PC-9 (cell line): ENCODE results near the gene SLC25A21. TPM values are rescaled to one million over a fixed set of nuclear protein-coding genes. Genes with fewer than 3 reads are reported as not detected.
"Not testable (repeated sequence)": the region's sequence is repeated elsewhere in the genome, so short reads cannot be mapped to it uniquely, and the experiment has no call there.

Experiments used
- BruUV-seq: library from RNA; stranded (reverse); fragments of 400-500 nt; replicated peaks from 2 replicates; lab custom pipeline; 2021; lab: Mats Ljungman, UMichigan
- CTCF ChIA-PET: fragments of 300-600 bp; sonication (Branson Sonifier 250); formaldehyde crosslinking; loops from one replicate; lab custom pipeline; 2022; ENCODE audit warnings: antibody characterized with exemption; lab: Charles Lee
- POLR2A ChIA-PET: fragments of 300-600 bp; sonication (Branson Sonifier 250); formaldehyde crosslinking; loops from one replicate; lab custom pipeline; 2022; ENCODE audit warnings: antibody characterized with exemption; ENCODE audit not compliant: unreplicated experiment; lab: Charles Lee
- DNase-seq, 2 experiments: peaks; one replicate each; pipeline versions ENCODE4 v3.0.0 to v3.0.0-alpha.2; 2015 to 2022; ENCODE audit warnings: mixed read lengths in 1 of 2
- H2AFZ ChIP-seq: fragments of 200-600 bp; sonication (generic); 2 replicates; pipeline ENCODE4 v1.8.1; 2017; ENCODE audit warnings: antibody characterized with exemption
- H3F3A ChIP-seq: fragments of 200-600 bp; sonication (generic); 2 replicates; pipeline ENCODE4 v1.8.1; 2017; ENCODE audit warnings: antibody characterized with exemption, mild to moderate bottlenecking, low read depth; ENCODE audit not compliant: insufficient read depth
- H3K27ac ChIP-seq: fragments of 200-600 bp; sonication (generic); 2 replicates; pipeline ENCODE4 v1.6.1; 2016; ENCODE audit warnings: mixed run types
- H3K27me3 ChIP-seq: fragments of 200-600 bp; sonication (generic); 2 replicates; pipeline ENCODE4 v1.6.1; 2016; ENCODE audit warnings: low read depth, mixed run types; ENCODE audit not compliant: insufficient read depth
- H3K36me3 ChIP-seq: fragments of 200-600 bp; sonication (generic); 2 replicates; pipeline ENCODE4 v1.6.1; 2016; ENCODE audit warnings: low read depth, mixed run types
- H3K4me1 ChIP-seq: fragments of 200-600 bp; sonication (generic); replicated peaks from 2 replicates; pipeline ENCODE4 v1.6.1; 2016; ENCODE audit warnings: mixed run types; ENCODE audit not compliant: insufficient read depth
- H3K4me2 ChIP-seq: fragments of 200-600 bp; sonication (generic); 2 replicates; pipeline ENCODE4 v1.6.1; 2017; ENCODE audit warnings: mixed run types
- H3K4me3 ChIP-seq: fragments of 200-600 bp; sonication (generic); 2 replicates; pipeline ENCODE4 v1.6.1; 2016; ENCODE audit warnings: mixed run types
- H3K79me2 ChIP-seq: fragments of 200-600 bp; sonication (generic); 2 replicates; pipeline ENCODE4 v1.6.1; 2017; ENCODE audit warnings: low read depth, mixed run types
- H3K9me2 ChIP-seq: fragments of 200-600 bp; sonication (generic); 2 replicates; pipeline ENCODE4 v1.8.1; 2017; ENCODE audit warnings: mild to moderate bottlenecking; ENCODE audit not compliant: insufficient read depth
- H3K9me3 ChIP-seq: fragments of 200-600 bp; sonication (generic); 2 replicates; pipeline ENCODE4 v1.8.1; 2016; ENCODE audit warnings: low read depth; ENCODE audit not compliant: insufficient read depth
- H4K20me1 ChIP-seq: fragments of 200-600 bp; sonication (generic); 2 replicates; pipeline ENCODE4 v1.8.1; 2017; ENCODE audit not compliant: insufficient read depth
- CTCF ChIP-seq: fragments of 200-600 bp; sonication (generic); conservative IDR thresholded peaks from 2 replicates; pipeline ENCODE4 v1.6.1; 2017; ENCODE audit warnings: mixed run types, antibody characterized with exemption, mild to moderate bottlenecking, moderate library complexity
- EZH2 ChIP-seq: fragments of 200-600 bp; sonication (generic); IDR thresholded peaks from 2 replicates; pipeline ENCODE4 v1.8.0; 2017; ENCODE audit warnings: antibody characterized with exemption, low read depth
- intact Hi-C: fragments of 100-400 bp; cut with micrococcal nuclease; formaldehyde crosslinking; loops from one replicate; pipeline ENCODE4 v1.10.0; 2022; ENCODE audit not compliant: unreplicated experiment
- total RNA-seq: library from RNA; stranded (reverse); gene quantifications from 2 replicates; pipeline ENCODE4 v1.2.3, GENCODE V29; 2021

The SLC25A21 gene
- total RNA-seq, 1 experiment from 2014 or later, result 3.2 TPM

- Histone ChIP-seq H3K4me1 (peaks cover 13% of the 10 kb centered on the region), H3K27me3 (no peaks in the 10 kb centered on the region), H3K27ac (no peak overlapping the region), H3K9me2 (no peaks in the 10 kb centered on the region), H3K4me2 (no peak overlapping the region), H3K79me2 (no peaks in the 10 kb centered on the region), H3K9me3 (no peaks in the 10 kb centered on the region), H3F3A (peaks cover 8% of the 10 kb centered on the region; the same call in 1 of the 2 replicates), H4K20me1 (no peaks in the 10 kb centered on the region), H3K4me3 (no peak overlapping the region), H3K36me3 (no peaks in the 10 kb centered on the region), H2AFZ (no peak overlapping the region)
- ChIA-PET POLR2A (no interaction called here), CTCF (no interaction called here)
- DNase-seq, result no peak
- TF ChIP-seq EZH2, result no peak
- no peak for TF ChIP-seq CTCF
- BruUV-seq, result no TSS peak
- intact Hi-C loops, result no loop called here
Observed at GRCh38 chr14:36986407-36986806, 186.0 kb downstream of the SLC25A21 start.

- POLR2A ChIA-PET, result interaction anchor here (0.6 kb wide), 1 partner anchor 26 kb away, joined by 5 read pairs; no protein-coding TSS in a partner anchor
- CTCF ChIA-PET, result no interaction called here
- no peaks in the 10 kb centered on the region for H3K79me2 ChIP-seq
- H3K36me3 ChIP-seq, result no peaks in the 10 kb centered on the region
- intact Hi-C loops, result loop anchor here (1.0 kb wide), 1 partner anchor 135 kb away; no protein-coding TSS in a partner anchor
- H3F3A ChIP-seq, result peaks cover 8% of the 10 kb centered on the region; the same call in 1 of the 2 replicates
- BruUV-seq, result no TSS peak
- peak overlapping the region; percentile 29; the same call in 1 of the 2 replicates for H3K4me2 ChIP-seq
- no peak for TF ChIP-seq EZH2
- TF ChIP-seq CTCF, result no peak
- no peak overlapping the region for H3K4me3 ChIP-seq
- DNase-seq, result peak in 1 of 2 experiments; percentile 91
- H3K4me1 ChIP-seq, result peaks cover 14% of the 10 kb centered on the region
- H3K9me3 ChIP-seq, result no peaks in the 10 kb centered on the region
- H2AFZ ChIP-seq, result peak overlapping the region; percentile 73; the same call in 1 of the 2 replicates
- no peaks in the 10 kb centered on the region for H4K20me1 ChIP-seq
- no peaks in the 10 kb centered on the region for H3K9me2 ChIP-seq
- no peaks in the 10 kb centered on the region for H3K27me3 ChIP-seq
- peak overlapping the region; percentile 99 for H3K27ac ChIP-seq
Observed at GRCh38 chr14:36981832-36982529, 190.4 kb downstream of the SLC25A21 start.

GRCh38 chr14:36980413-36980812, 192.0 kb downstream of the SLC25A21 start:
- H3K4me3 ChIP-seq, intact Hi-C loops, H3K79me2 ChIP-seq, H3K9me2 ChIP-seq, H2AFZ ChIP-seq, H3K9me3 ChIP-seq, H4K20me1 ChIP-seq, DNase-seq, H3K4me2 ChIP-seq, BruUV-seq, H3F3A ChIP-seq, H3K27me3 ChIP-seq, H3K27ac ChIP-seq, H3K36me3 ChIP-seq, CTCF ChIA-PET: not testable (repeated sequence)
- H3K4me1 ChIP-seq, result peaks cover 29% of the 10 kb centered on the region
- POLR2A ChIA-PET, result interaction anchor here (0.6 kb wide), 1 partner anchor 442 kb away, joined by 3 read pairs; no protein-coding TSS in a partner anchor
